Activated T-cell treated with anti-CD3 and anti-CD28 coated beads, Interleukin-2, amount 50 U/mL, for 4 hours (primary cell): ENCODE results near the gene PLCB1. TPM values are rescaled to one million over a fixed set of nuclear protein-coding genes. Genes with fewer than 3 reads are reported as not detected.
"Not testable (repeated sequence)": the region's sequence is repeated elsewhere in the genome, so short reads cannot be mapped to it uniquely, and the experiment has no call there.

Experiments used
- ATAC-seq, 2 donors: fragments of 200-7000 bp; cut with Tn5 transposase; one replicate each; pipeline ENCODE4 v1.10.0; 2021
- DNase-seq: peaks from one replicate; pipeline ENCODE4 v3.0.0-alpha.2; 2020
- H3K27me3 Mint-ChIP-seq: one replicate; pipeline ENCODE4 v1.8.0; 2021; ENCODE audit warnings: low read depth, mixed read lengths
- H3K36me3 Mint-ChIP-seq: one replicate; pipeline ENCODE4 v1.8.0; 2022; ENCODE audit warnings: mixed read lengths; ENCODE audit not compliant: insufficient read depth
- H3K4me1 Mint-ChIP-seq: one replicate; pipeline ENCODE4 v1.8.0; 2021; ENCODE audit warnings: low read depth, mixed read lengths
- H3K4me3 Mint-ChIP-seq: one replicate; pipeline ENCODE4 v1.8.0; 2021; ENCODE audit warnings: mild to moderate bottlenecking, moderate library complexity, mixed read lengths
- H3K9me3 Mint-ChIP-seq: one replicate; pipeline ENCODE4 v1.8.0; 2021; ENCODE audit warnings: mixed read lengths
- total RNA-seq, 3 donors: library from RNA; stranded (reverse); gene quantifications; one replicate each; pipeline ENCODE4 v1.2.1, GENCODE V29; 2021

PLCB1 gene
- total RNA-seq, 3 donors from 2014 or later, result 0.91 to 6.0 (median 2.8) TPM

DNA sequence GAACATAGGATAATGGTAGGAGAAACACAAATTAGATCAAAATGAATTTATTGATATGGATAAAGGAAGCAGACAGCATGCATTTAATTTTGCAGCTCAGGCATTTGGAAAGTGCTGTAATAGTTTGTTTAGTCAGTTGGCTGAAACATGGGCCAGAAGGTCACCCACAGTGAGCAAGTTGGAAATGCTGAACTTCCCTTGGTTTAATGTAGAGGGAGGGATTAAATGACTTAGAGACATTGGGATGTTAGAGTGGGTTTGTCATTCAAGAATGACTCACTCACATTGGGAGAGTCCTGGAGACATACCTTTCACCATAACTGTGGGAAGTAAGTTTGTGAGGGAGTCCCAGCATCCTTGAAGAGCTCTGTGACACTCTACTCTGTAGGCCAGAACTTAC is 705.3 kb downstream of the PLCB1 start:
- ATAC-seq, result no peak
- H3K36me3 Mint-ChIP-seq, result no peaks in the 10 kb centered on the region

DNA sequence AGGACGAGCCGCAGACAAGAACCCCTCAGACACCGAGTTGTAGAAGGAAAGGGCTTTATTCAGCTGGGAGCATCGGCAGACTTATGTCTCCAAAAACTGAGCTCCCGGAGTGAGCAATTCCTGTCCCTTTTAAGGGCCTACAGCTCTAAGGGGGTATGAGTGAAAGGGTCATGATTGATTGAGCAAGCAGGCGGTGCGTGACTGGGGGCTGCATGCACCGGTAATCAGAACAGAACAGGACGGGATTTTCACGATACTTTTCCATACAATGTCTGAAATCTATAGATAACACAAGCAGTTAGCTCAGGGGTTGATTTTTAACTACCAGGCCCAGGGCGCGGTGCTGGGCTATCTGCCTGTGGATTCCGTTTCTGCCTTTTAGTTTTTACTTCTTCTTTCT is 710.5 kb downstream of the PLCB1 start:
- Mint-ChIP-seq H3K4me1 (no peaks in the 10 kb centered on the region), H3K9me3 (no peaks in the 10 kb centered on the region), H3K27me3 (no peaks in the 10 kb centered on the region), H3K36me3 (no peaks in the 10 kb centered on the region), H3K4me3 (no peak overlapping the region)
- no peak for DNase-seq
- ATAC-seq, result no peak

More for the DNA sequence above, 705.3 kb downstream of the PLCB1 start:
- Mint-ChIP-seq H3K4me1 (no peaks in the 10 kb centered on the region), H3K27me3 (no peaks in the 10 kb centered on the region), H3K4me3 (no peak overlapping the region), H3K9me3 (no peaks in the 10 kb centered on the region)
- DNase-seq, result no peak

DNA sequence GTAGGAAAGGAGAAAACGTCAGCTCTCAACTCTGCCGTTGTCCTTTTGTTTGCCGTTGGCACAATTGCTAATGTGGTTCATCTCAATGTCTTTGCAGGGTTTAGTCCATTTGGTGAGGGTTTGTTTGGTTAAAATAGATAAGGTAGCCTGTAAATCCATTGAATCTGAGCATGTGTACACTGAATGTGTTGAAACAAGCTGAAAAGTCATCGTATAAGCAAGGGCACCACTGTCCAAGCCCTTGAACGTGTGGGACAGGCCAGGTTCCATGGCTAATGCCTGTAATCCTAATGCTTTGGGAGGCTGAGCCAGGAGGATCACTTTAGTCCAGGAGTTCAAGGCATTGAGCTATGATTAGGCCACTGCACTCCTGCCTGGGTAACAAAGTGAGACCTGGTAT is 712.1 kb downstream of the PLCB1 start:
- Mint-ChIP-seq H3K4me1 (no peaks in the 10 kb centered on the region), H3K27me3 (no peaks in the 10 kb centered on the region)

DNA sequence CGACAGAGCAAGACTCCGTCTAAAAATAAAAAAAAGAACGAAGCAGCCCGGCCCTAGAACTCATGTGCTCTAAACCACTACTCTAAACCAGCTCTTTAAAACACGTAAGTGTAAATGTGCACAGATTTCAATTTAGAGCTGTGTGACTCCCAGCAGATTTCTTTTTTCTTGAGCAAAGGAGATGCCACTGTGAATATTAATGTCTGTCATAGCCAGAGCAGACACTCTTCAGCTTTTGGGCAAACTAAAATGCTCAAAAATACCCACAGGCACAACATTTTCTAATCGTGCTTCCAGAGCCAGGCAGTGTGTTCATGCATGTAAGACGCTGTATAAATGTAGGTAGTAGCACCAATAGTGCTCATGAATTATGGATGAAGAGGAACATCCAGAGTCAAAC is 717.9 kb downstream of the PLCB1 start:
- no peak for DNase-seq
- H3K9me3 Mint-ChIP-seq, result no peaks in the 10 kb centered on the region
- ATAC-seq, result no peak
- no peaks in the 10 kb centered on the region for H3K4me1 Mint-ChIP-seq
- no peaks in the 10 kb centered on the region for H3K36me3 Mint-ChIP-seq
- H3K27me3 Mint-ChIP-seq, result no peaks in the 10 kb centered on the region
- H3K4me3 Mint-ChIP-seq, result no peak overlapping the region

More for the DNA sequence above, 712.1 kb downstream of the PLCB1 start:
- DNase-seq, result no peak
- Mint-ChIP-seq H3K36me3 (no peaks in the 10 kb centered on the region), H3K9me3 (no peaks in the 10 kb centered on the region), H3K4me3 (no peak overlapping the region)
- ATAC-seq, result no peak

DNA sequence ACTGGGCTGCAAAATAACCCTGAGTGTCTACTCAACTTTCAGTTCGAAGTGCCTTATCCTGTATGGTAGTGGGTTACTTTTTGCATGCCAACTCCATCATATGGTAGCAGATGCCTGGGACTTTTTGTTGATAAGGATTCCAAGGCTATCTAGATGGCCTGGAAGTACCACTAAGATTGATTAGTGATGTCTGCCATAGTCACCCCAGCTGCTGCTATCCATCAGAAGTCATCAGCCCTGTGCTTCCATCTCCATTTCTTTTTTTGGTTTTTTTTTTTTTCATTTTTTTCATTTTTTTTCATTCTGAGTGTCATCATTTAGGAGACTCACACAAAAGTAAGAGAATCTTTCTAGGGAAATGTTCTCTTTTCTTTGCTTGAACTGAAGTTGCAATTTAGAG is 719.4 kb downstream of the PLCB1 start:
- Mint-ChIP-seq H3K9me3 (no peaks in the 10 kb centered on the region), H3K36me3 (no peaks in the 10 kb centered on the region), H3K27me3 (no peaks in the 10 kb centered on the region), H3K4me3 (no peak overlapping the region), H3K4me1 (no peaks in the 10 kb centered on the region)
- DNase-seq, result no peak
- no peak for ATAC-seq

GRCh38 chr20:8851919-8852318 is 719.9 kb downstream of the PLCB1 start:
- not testable (repeated sequence) for H3K9me3 Mint-ChIP-seq, H3K36me3 Mint-ChIP-seq, H3K4me3 Mint-ChIP-seq, ATAC-seq, H3K4me1 Mint-ChIP-seq, DNase-seq, H3K27me3 Mint-ChIP-seq

GRCh38 chr20:8853211-8853610 is 721.1 kb downstream of the PLCB1 start:
- H3K9me3 Mint-ChIP-seq, ATAC-seq, H3K4me3 Mint-ChIP-seq, H3K27me3 Mint-ChIP-seq, H3K4me1 Mint-ChIP-seq, H3K36me3 Mint-ChIP-seq, DNase-seq: not testable (repeated sequence)

GRCh38 chr20:8853805-8854338 is 721.8 kb downstream of the PLCB1 start:
- DNase-seq (no peak), ATAC-seq (peak in 1 of 2 donors; percentile 43)
- Mint-ChIP-seq H3K36me3 (no peaks in the 10 kb centered on the region), H3K9me3 (no peaks in the 10 kb centered on the region), H3K4me3 (no peak overlapping the region), H3K4me1 (no peaks in the 10 kb centered on the region), H3K27me3 (no peaks in the 10 kb centered on the region)

- Mint-ChIP-seq H3K36me3 (no peaks in the 10 kb centered on the region), H3K9me3 (no peaks in the 10 kb centered on the region), H3K4me3 (no peak overlapping the region), H3K4me1 (no peaks in the 10 kb centered on the region), H3K27me3 (no peaks in the 10 kb centered on the region)
- DNase-seq, result no peak
- no peak for ATAC-seq
Observed at GRCh38 chr20:8854571-8854970, 722.5 kb downstream of the PLCB1 start.

GRCh38 chr20:8855315-8855714 is 723.2 kb downstream of the PLCB1 start:
- ATAC-seq, result no peak
- Mint-ChIP-seq H3K9me3 (no peaks in the 10 kb centered on the region), H3K27me3 (no peaks in the 10 kb centered on the region)

GRCh38 chr20:8856668-8857067 is 724.6 kb downstream of the PLCB1 start:
- ATAC-seq, result no peak
- no peaks in the 10 kb centered on the region for H3K27me3 Mint-ChIP-seq
- H3K4me3 Mint-ChIP-seq, result no peak overlapping the region

More at GRCh38 chr20:8855315-8855714, 723.2 kb downstream of the PLCB1 start:
- no peaks in the 10 kb centered on the region for H3K4me1 Mint-ChIP-seq
- H3K4me3 Mint-ChIP-seq, result no peak overlapping the region
- H3K36me3 Mint-ChIP-seq, result no peaks in the 10 kb centered on the region
- DNase-seq, result no peak

DNA sequence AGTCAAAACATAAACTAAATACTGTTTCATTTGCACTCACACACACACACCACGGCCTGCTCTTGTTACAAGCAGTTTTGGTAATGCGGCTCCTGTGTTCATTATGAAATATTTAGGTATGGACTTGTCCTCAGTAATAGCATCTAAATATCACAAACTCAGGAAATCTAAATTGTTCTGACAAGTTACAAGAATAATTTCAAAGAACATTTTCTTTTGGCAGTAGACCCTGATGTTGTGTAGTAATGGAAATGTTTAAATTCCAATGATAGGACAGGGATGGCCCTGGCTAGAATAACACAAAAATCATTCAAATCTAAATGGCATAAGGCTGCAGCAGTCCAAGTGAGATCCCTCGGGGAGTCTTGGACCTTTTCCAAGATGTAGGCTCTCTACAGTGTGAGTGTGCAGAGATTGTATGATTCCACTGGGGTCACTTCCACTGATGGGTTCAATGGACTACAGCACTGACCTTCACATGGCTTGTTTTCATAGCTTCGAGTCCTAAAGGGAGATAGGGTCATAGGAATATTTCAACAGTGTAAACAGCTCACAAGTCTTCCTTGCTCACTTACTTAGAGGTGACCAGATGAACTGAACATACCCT is 726.2 kb downstream of the PLCB1 start:
- no peaks in the 10 kb centered on the region for H3K9me3 Mint-ChIP-seq
- DNase-seq, result no peak
- no peaks in the 10 kb centered on the region for H3K36me3 Mint-ChIP-seq
- no peak for ATAC-seq
- H3K4me3 Mint-ChIP-seq, result no peak overlapping the region
- H3K4me1 Mint-ChIP-seq, result no peaks in the 10 kb centered on the region
- no peaks in the 10 kb centered on the region for H3K27me3 Mint-ChIP-seq

More at GRCh38 chr20:8856668-8857067, 724.6 kb downstream of the PLCB1 start:
- no peak for DNase-seq
- Mint-ChIP-seq H3K4me1 (no peaks in the 10 kb centered on the region), H3K9me3 (no peaks in the 10 kb centered on the region), H3K36me3 (no peaks in the 10 kb centered on the region)

GRCh38 chr20:8860011-8860495 is 728.0 kb downstream of the PLCB1 start:
- no peak for DNase-seq
- Mint-ChIP-seq H3K9me3 (no peaks in the 10 kb centered on the region), H3K27me3 (no peaks in the 10 kb centered on the region), H3K4me1 (no peaks in the 10 kb centered on the region), H3K36me3 (no peaks in the 10 kb centered on the region), H3K4me3 (no peak overlapping the region)
- no peak for ATAC-seq

DNA sequence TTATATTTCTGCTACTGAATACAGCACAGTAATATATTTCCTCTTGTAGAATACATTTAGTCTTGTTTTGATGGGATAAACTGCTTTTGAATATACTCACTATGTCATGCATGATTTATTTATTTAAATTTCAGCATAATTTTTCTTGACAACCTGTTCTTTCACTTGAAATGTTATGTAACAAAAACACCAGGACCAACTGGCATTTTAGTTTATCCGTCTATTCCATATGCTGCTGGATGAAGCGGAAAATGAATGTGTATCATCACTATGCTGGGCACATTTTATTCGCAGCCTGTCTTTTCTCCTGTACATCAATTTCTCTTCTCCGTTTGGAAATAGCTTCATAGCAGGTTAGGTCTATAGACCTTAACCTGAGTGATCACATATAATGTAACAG is 730.0 kb downstream of the PLCB1 start:
- DNase-seq (no peak), ATAC-seq (no peak)
- no peak overlapping the region for H3K4me3 Mint-ChIP-seq
- H3K4me1 Mint-ChIP-seq, result no peaks in the 10 kb centered on the region
- no peaks in the 10 kb centered on the region for H3K27me3 Mint-ChIP-seq
- H3K36me3 Mint-ChIP-seq, result no peaks in the 10 kb centered on the region
- no peaks in the 10 kb centered on the region for H3K9me3 Mint-ChIP-seq

GRCh38 chr20:8865636-8866035 is 733.6 kb downstream of the PLCB1 start:
- ATAC-seq (no peak), DNase-seq (no peak)
- H3K4me3 Mint-ChIP-seq, result no peak overlapping the region
- H3K36me3 Mint-ChIP-seq, result no peaks in the 10 kb centered on the region
- no peaks in the 10 kb centered on the region for H3K4me1 Mint-ChIP-seq
- no peaks in the 10 kb centered on the region for H3K27me3 Mint-ChIP-seq
- H3K9me3 Mint-ChIP-seq, result no peaks in the 10 kb centered on the region
